ENCODE results near the gene LTBP3.

DNA sequence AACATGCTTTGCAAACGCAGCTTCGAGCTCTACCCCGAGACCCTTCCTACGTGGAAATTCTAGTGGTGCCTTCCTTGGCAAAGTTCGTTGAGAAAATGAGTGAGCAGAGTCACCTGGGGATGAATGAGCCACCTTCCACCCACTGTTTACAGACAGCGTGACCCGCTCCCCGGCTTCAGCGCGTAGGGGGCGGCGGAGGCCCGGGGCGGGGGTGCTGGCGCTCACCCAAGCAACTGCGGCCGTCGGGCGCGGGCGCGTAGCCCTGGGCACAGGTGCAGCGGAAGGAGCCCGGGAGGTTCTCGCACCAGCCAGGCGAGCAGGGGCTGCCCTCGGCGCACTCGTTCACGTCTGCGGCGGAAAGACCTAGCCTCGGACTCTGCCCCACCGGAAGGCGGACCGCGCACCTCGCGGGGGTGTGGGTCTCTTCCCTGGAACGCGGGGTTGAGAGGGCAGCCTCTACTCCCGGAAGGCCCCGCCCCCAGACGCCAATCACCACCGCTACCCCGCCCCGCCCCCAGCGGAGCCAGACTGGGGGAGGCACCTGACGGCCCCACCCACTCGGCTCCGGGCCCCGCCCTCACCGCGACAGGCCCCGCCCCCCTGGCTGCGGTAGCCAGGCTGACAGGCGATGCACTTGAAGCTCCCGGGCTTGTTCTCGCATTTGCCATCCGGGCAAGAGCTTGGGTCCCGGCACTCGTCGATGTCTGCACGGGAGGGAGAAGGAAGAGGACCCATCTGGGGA is 11.8 kb downstream of the LTBP3 start:
- TF ChIP-seq POLR2A (IDR thresholded peaks at IDR 0.05; ENCODE audit: borderline replicate concordance, extremely low read depth, insufficient read depth, insufficient read length) (no peak), POLR2AphosphoS5 (IDR thresholded peaks at IDR 0.05; ENCODE audit: low read depth, low read length) (no peak), EGR1 (IDR thresholded peaks at IDR 0.05; ENCODE audit: low read depth) (no peak), EZH2 (IDR thresholded peaks at IDR 0.05) (no peak), JUND (IDR thresholded peaks at IDR 0.05) (no peak), SRF (IDR thresholded peaks at IDR 0.05; ENCODE audit: low read depth) (no peak), ELF1 (IDR thresholded peaks at IDR 0.05; ENCODE audit: borderline replicate concordance, low read depth) (no peak), ZNF274 (IDR thresholded peaks at IDR 0.05; ENCODE audit: low read depth, low read length) (no peak), RAD21 (IDR thresholded peaks at IDR 0.05; ENCODE audit: low read depth) (no peak), YY1 (IDR thresholded peaks at IDR 0.05; ENCODE audit: extremely low read depth, insufficient replicate concordance, low read depth, low read length) (no peak)
- TF ChIP-seq, protein P1, sequence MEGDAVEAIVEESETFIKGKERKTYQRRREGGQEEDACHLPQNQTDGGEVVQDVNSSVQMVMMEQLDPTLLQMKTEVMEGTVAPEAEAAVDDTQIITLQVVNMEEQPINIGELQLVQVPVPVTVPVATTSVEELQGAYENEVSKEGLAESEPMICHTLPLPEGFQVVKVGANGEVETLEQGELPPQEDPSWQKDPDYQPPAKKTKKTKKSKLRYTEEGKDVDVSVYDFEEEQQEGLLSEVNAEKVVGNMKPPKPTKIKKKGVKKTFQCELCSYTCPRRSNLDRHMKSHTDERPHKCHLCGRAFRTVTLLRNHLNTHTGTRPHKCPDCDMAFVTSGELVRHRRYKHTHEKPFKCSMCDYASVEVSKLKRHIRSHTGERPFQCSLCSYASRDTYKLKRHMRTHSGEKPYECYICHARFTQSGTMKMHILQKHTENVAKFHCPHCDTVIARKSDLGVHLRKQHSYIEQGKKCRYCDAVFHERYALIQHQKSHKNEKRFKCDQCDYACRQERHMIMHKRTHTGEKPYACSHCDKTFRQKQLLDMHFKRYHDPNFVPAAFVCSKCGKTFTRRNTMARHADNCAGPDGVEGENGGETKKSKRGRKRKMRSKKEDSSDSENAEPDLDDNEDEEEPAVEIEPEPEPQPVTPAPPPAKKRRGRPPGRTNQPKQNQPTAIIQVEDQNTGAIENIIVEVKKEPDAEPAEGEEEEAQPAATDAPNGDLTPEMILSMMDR (IDR thresholded peaks at IDR 0.05 in 2 of 3, conservative IDR thresholded peaks at IDR 0.05 in 1 of 3; ENCODE audit: borderline replicate concordance in 1 of 3, insufficient read depth in 1 of 3, low read depth in 2 of 3, low read length in 2 of 3) = no peak
- TF ChIP-seq, protein P2, sequence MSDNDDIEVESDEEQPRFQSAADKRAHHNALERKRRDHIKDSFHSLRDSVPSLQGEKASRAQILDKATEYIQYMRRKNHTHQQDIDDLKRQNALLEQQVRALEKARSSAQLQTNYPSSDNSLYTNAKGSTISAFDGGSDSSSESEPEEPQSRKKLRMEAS (IDR thresholded peaks at IDR 0.05) = no peak
- TF ChIP-seq, protein P3, sequence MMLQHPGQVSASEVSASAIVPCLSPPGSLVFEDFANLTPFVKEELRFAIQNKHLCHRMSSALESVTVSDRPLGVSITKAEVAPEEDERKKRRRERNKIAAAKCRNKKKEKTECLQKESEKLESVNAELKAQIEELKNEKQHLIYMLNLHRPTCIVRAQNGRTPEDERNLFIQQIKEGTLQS (IDR thresholded peaks at IDR 0.05) = no peak
- TF ChIP-seq, protein P4, sequence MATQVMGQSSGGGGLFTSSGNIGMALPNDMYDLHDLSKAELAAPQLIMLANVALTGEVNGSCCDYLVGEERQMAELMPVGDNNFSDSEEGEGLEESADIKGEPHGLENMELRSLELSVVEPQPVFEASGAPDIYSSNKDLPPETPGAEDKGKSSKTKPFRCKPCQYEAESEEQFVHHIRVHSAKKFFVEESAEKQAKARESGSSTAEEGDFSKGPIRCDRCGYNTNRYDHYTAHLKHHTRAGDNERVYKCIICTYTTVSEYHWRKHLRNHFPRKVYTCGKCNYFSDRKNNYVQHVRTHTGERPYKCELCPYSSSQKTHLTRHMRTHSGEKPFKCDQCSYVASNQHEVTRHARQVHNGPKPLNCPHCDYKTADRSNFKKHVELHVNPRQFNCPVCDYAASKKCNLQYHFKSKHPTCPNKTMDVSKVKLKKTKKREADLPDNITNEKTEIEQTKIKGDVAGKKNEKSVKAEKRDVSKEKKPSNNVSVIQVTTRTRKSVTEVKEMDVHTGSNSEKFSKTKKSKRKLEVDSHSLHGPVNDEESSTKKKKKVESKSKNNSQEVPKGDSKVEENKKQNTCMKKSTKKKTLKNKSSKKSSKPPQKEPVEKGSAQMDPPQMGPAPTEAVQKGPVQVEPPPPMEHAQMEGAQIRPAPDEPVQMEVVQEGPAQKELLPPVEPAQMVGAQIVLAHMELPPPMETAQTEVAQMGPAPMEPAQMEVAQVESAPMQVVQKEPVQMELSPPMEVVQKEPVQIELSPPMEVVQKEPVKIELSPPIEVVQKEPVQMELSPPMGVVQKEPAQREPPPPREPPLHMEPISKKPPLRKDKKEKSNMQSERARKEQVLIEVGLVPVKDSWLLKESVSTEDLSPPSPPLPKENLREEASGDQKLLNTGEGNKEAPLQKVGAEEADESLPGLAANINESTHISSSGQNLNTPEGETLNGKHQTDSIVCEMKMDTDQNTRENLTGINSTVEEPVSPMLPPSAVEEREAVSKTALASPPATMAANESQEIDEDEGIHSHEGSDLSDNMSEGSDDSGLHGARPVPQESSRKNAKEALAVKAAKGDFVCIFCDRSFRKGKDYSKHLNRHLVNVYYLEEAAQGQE (IDR thresholded peaks at IDR 0.05; ENCODE audit: low read depth) = no peak

Measured in HCT116 (cell line).